B cell (primary cell): ENCODE measurements around the gene MBNL1. TPM values are rescaled to one million over a fixed set of nuclear protein-coding genes. Genes with fewer than 3 reads are reported as not detected.

ENCODE experiments used
- ATAC-seq: fragments of 200-7000 bp; cut with Tn5 transposase; one replicate; pipeline ENCODE4 v1.10.0; 2021; ENCODE audit warnings: low read depth, mild to moderate bottlenecking, moderate number of reproducible peaks, moderate library complexity
- CTCF ChIA-PET: fragments of 350-600 bp; sonication (Branson Sonifier 250); formaldehyde crosslinking; loops from one replicate; lab custom pipeline; 2021; ENCODE audit warnings: antibody characterized with exemption, inconsistent platforms; lab: Charles Lee
- POLR2A ChIA-PET: fragments of 350-600 bp; sonication (Branson Sonifier 250); formaldehyde crosslinking; loops from one replicate; lab custom pipeline; 2021; ENCODE audit warnings: antibody characterized with exemption; lab: Charles Lee
- DNase-seq: peaks from one replicate; pipeline ENCODE4 v3.0.0; 2013
- H2AFZ ChIP-seq: 2 replicates; pipeline ENCODE4 v1.6.1; 2012; ENCODE audit warnings: mild to moderate bottlenecking, low read depth, low read length; ENCODE audit not compliant: insufficient read depth, poor library complexity, severe bottlenecking
- H3K27ac ChIP-seq, 2 donors: 1 replicate in 1 of 2; 2 replicates in 1 of 2; pipeline ENCODE4 v1.5.1; 2012 to 2013; ENCODE audit warnings: low read length in 2 of 2, mild to moderate bottlenecking in 2 of 2, moderate library complexity in 1 of 2
- H3K27me3 ChIP-seq, 4 experiments: fragments of 200-600 bp in 1 of 4; sonication (generic) in 1 of 4; replicated peaks in 1 of 4; 1 replicate in 2 of 4; 2 replicates in 2 of 4; pipeline versions ENCODE4 v1.6.1 to v1.7.0; 2013 to 2016; ENCODE audit warnings: low read length in 3 of 4, mild to moderate bottlenecking in 2 of 4, mixed read lengths in 1 of 4, moderate library complexity in 1 of 4; ENCODE audit not compliant: insufficient read depth in 4 of 4, control insufficient read depth in 3 of 4; ENCODE audit errors: control extremely low read depth in 1 of 4
- H3K36me3 ChIP-seq, 2 experiments: replicated peaks in 1 of 2; 1 replicate in 1 of 2; 2 replicates in 1 of 2; pipeline versions ENCODE4 v1.6.1 to v1.7.1; 2013; ENCODE audit warnings: low read length in 1 of 2; ENCODE audit not compliant: insufficient read depth in 2 of 2, control insufficient read depth in 1 of 2; ENCODE audit errors: control extremely low read depth in 1 of 2, extremely low read depth in 1 of 2
- H3K4me1 ChIP-seq, 2 donors: fragments of 200-600 bp in 1 of 2; sonication (generic) in 1 of 2; 1 replicate in 1 of 2; 2 replicates in 1 of 2; pipeline versions ENCODE4 v1.5.1 to v1.6.1; 2013 to 2017; ENCODE audit warnings: low read length in 2 of 2; ENCODE audit not compliant: control insufficient read depth in 2 of 2, insufficient read depth in 2 of 2
- H3K4me2 ChIP-seq: replicated peaks from 2 replicates; pipeline ENCODE3; 2012; ENCODE audit warnings: mild to moderate bottlenecking, low read depth, low read length; ENCODE audit not compliant: poor library complexity, severe bottlenecking
- H3K4me3 ChIP-seq, 5 experiments: fragments of 200-600 bp in 1 of 5; sonication (generic) in 1 of 5; 1 replicate in 3 of 5; 2 replicates in 2 of 5; pipeline versions ENCODE4 v1.5.1 to v1.7.0; 2011 to 2016; ENCODE audit warnings: low read length in 4 of 5, mild to moderate bottlenecking in 4 of 5, low read depth in 2 of 5, control low read depth in 1 of 5, moderate library complexity in 1 of 5; ENCODE audit not compliant: insufficient read depth in 1 of 5; ENCODE audit errors: control extremely low read depth in 1 of 5, extremely low read depth in 1 of 5
- H3K79me2 ChIP-seq: fragments of 200-600 bp; sonication (generic); one replicate; pipeline ENCODE4 v1.6.0; 2016; ENCODE audit warnings: low read length; ENCODE audit not compliant: control insufficient read depth, insufficient read depth
- H3K9ac ChIP-seq: fragments of 200-600 bp; sonication (generic); 2 replicates; pipeline ENCODE4 v1.6.1; 2017; ENCODE audit warnings: mild to moderate bottlenecking, low read length, moderate library complexity
- H3K9me3 ChIP-seq, 3 donors: one replicate each; pipeline versions ENCODE4 v1.6.1 to v1.7.1; 2013; ENCODE audit warnings: low read length in 2 of 3; ENCODE audit not compliant: control insufficient read depth in 2 of 3, insufficient read depth in 1 of 3; ENCODE audit errors: control extremely low read depth in 1 of 3
- H4K20me1 ChIP-seq: 2 replicates; pipeline ENCODE4 v1.6.0; 2012; ENCODE audit warnings: mild to moderate bottlenecking, low read length; ENCODE audit not compliant: insufficient read depth, control insufficient read depth, poor library complexity, severe bottlenecking
- H3K27ac Mint-ChIP-seq: one replicate; pipeline ENCODE4 v1.8.0; 2021; ENCODE audit warnings: mixed read lengths
- H3K27me3 Mint-ChIP-seq: one replicate; pipeline ENCODE4 v1.8.0; 2021; ENCODE audit warnings: mixed read lengths
- H3K4me1 Mint-ChIP-seq: one replicate; pipeline ENCODE4 v1.8.0; 2021; ENCODE audit warnings: mixed read lengths
- H3K4me3 Mint-ChIP-seq: one replicate; pipeline ENCODE4 v1.8.0; 2021; ENCODE audit warnings: mixed read lengths
- H3K9me3 Mint-ChIP-seq: one replicate; pipeline ENCODE4 v1.8.0; 2022; ENCODE audit warnings: mixed read lengths; ENCODE audit not compliant: insufficient read depth
- EZH2 ChIP-seq: IDR thresholded peaks from 2 replicates; pipeline ENCODE4 v1.6.1; 2012; ENCODE audit warnings: borderline replicate concordance, low read depth, mild to moderate bottlenecking, moderate library complexity, low read length; ENCODE audit not compliant: insufficient read depth, poor library complexity, severe bottlenecking
- WGBS: methylation state at CpG from one replicate; pipeline ENCODE4 v1.1.5; 2013; ENCODE audit warnings: missing lambda C conversion rate; ENCODE audit not compliant: insufficient coverage; 5-methylcytosine and 5-hydroxymethylcytosine counted together
- intact Hi-C: fragments of 100-400 bp; cut with micrococcal nuclease; formaldehyde crosslinking; loops from one replicate; pipeline ENCODE4 v1.10.0; 2022
- polyA plus RNA-seq: library from polyadenylated mRNA; depleted of rRNA; stranded (reverse); fragments of >200 nt; gene quantifications from 2 replicates; pipeline ENCODE4 v1.2.3, GENCODE V29; 2012
- total RNA-seq, 2 donors: library from RNA; stranded (reverse); fragments of 120-200 nt in 1 of 2; gene quantifications; 1 replicate in 1 of 2; 2 replicates in 1 of 2; pipeline versions ENCODE4 v1.2.3 to v1.2.4, GENCODE V29; 2013 to 2022
- TF ChIP-seq, protein P1 (sequence below): fragments of 200-600 bp; IDR thresholded peaks from one replicate; pipeline ENCODE4 v1.8.0; 2022; ENCODE audit warnings: antibody characterized with exemption, mild to moderate bottlenecking

Gene MBNL1
- total and polyA plus RNA-seq, 2 donors (not counting 1 experiment from before 2014, with no cell fraction given) = 195 to 505 TPM

- Histone ChIP-seq H3K9ac (no peak overlapping the region), H3K9me3 (no peaks in the 10 kb centered on the region), H3K36me3 (peaks cover 6 to 22% of the 10 kb centered on the region in 2 experiments), H3K4me3 (no peak overlapping the region), H3K79me2 (peaks cover 99% of the 10 kb centered on the region), H3K27ac (peak overlapping the region in 1 of 2 donors; percentile 45), H3K4me2 (no peak overlapping the region), H4K20me1 (no peaks in the 10 kb centered on the region), H2AFZ (no peak overlapping the region), H3K27me3 (no peaks in the 10 kb centered on the region), H3K4me1 (peaks cover 29 to 57% of the 10 kb centered on the region in 2 donors)
- ChIA-PET POLR2A (interaction anchor here (1.4 kb wide), 1 partner anchor 55 kb away, joined by 3 read pairs; no protein-coding TSS in a partner anchor), CTCF (no interaction called here)
- TF ChIP-seq EZH2 = no peak
- TF ChIP-seq, protein P1, sequence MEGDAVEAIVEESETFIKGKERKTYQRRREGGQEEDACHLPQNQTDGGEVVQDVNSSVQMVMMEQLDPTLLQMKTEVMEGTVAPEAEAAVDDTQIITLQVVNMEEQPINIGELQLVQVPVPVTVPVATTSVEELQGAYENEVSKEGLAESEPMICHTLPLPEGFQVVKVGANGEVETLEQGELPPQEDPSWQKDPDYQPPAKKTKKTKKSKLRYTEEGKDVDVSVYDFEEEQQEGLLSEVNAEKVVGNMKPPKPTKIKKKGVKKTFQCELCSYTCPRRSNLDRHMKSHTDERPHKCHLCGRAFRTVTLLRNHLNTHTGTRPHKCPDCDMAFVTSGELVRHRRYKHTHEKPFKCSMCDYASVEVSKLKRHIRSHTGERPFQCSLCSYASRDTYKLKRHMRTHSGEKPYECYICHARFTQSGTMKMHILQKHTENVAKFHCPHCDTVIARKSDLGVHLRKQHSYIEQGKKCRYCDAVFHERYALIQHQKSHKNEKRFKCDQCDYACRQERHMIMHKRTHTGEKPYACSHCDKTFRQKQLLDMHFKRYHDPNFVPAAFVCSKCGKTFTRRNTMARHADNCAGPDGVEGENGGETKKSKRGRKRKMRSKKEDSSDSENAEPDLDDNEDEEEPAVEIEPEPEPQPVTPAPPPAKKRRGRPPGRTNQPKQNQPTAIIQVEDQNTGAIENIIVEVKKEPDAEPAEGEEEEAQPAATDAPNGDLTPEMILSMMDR = no peak
- intact Hi-C loops = loop anchor here (2.0 kb wide), 1 partner anchor 14 kb away; no protein-coding TSS in a partner anchor
- H3K9me3 Mint-ChIP-seq = no peaks in the 10 kb centered on the region
- ATAC-seq (no peak), DNase-seq (no peak)
- no peak overlapping the region for H3K27ac Mint-ChIP-seq
- H3K27me3 Mint-ChIP-seq = no peaks in the 10 kb centered on the region
- peaks cover 42% of the 10 kb centered on the region for H3K4me1 Mint-ChIP-seq
- H3K4me3 Mint-ChIP-seq = no peak overlapping the region
- no CpG with 5 or more reads among the region's 4 CpGs for WGBS
These were observed 82.0 kb downstream of the MBNL1 start for GRCh38 chr3:152350776-152351175.

GRCh38 chr3:152352554-152352953 lies 83.8 kb downstream of the MBNL1 start:
- Histone ChIP-seq H4K20me1 (no peaks in the 10 kb centered on the region), H3K27me3 (no peaks in the 10 kb centered on the region), H3K4me3 (no peak overlapping the region), H3K4me2 (peak overlapping the region; percentile 24), H3K36me3 (peaks cover 9 to 24% of the 10 kb centered on the region in 2 experiments), H3K9ac (no peak overlapping the region), H3K27ac (peak overlapping the region in 1 of 2 donors; percentile 45), H2AFZ (no peak overlapping the region), H3K79me2 (peaks cover 99% of the 10 kb centered on the region), H3K9me3 (no peaks in the 10 kb centered on the region), H3K4me1 (peaks cover 26 to 67% of the 10 kb centered on the region in 2 donors)
- no peak for TF ChIP-seq EZH2
- TF ChIP-seq, protein P1 = no peak
- intact Hi-C loops = no loop called here
- no peak for ATAC-seq
- CTCF ChIA-PET = interaction anchor here (0.7 to 1.2 kb wide), 3 partner anchors 47 to 169 kb away, joined by 3 to 5 read pairs (median 4); no protein-coding TSS in a partner anchor
- H3K4me1 Mint-ChIP-seq = peaks cover 46% of the 10 kb centered on the region
- 33% methylated on average over 1 of the region's 4 CpGs for WGBS
- H3K27me3 Mint-ChIP-seq = no peaks in the 10 kb centered on the region
- H3K9me3 Mint-ChIP-seq = no peaks in the 10 kb centered on the region
- peak overlapping the region; percentile 7 for H3K4me3 Mint-ChIP-seq
- POLR2A ChIA-PET = no interaction called here
- H3K27ac Mint-ChIP-seq = peak overlapping the region; percentile 56
- no peak for DNase-seq
